ENCODE data around the gene NBPF20.
"Not testable (repeated sequence)": the region's sequence is repeated elsewhere in the genome, so short reads cannot be mapped to it uniquely, and the experiment has no call there.

The NBPF20 gene

GRCh38 chr1:145442340-145442739 is 16.9 kb upstream of the NBPF20 start:
- peak; percentile 18 for DNase-seq (ENCODE audit: low read depth)
- H3K4me3 ChIP-seq (ENCODE audit: low read length), result not testable (repeated sequence)

- peak overlapping the region; percentile 17 for H3K4me3 ChIP-seq (ENCODE audit: low read length)
- DNase-seq (ENCODE audit: low read depth), result not testable (repeated sequence)
Observed at GRCh38 chr1:145431363-145432256, 6.2 kb upstream of the NBPF20 start.

GRCh38 chr1:145430830-145431229 is 5.4 kb upstream of the NBPF20 start:
- H3K4me3 ChIP-seq (ENCODE audit: low read length); DNase-seq (ENCODE audit: low read depth): not testable (repeated sequence)

GRCh38 chr1:145429329-145429728 is 3.9 kb upstream of the NBPF20 start:
- not testable (repeated sequence) for H3K4me3 ChIP-seq (ENCODE audit: low read length); DNase-seq (ENCODE audit: low read depth)

- not testable (repeated sequence) for DNase-seq (ENCODE audit: low read depth)
- peak overlapping the region; percentile 62 for H3K4me3 ChIP-seq (ENCODE audit: low read length)
Observed at GRCh38 chr1:145424612-145425435, 579 bp downstream of the NBPF20 start.

- H3K4me3 ChIP-seq (ENCODE audit: low read length); DNase-seq (ENCODE audit: low read depth): not testable (repeated sequence)
Observed at GRCh38 chr1:145415149-145415548, 10.3 kb downstream of the NBPF20 start.

GRCh38 chr1:145407266-145407665 is 18.1 kb downstream of the NBPF20 start:
- H3K4me3 ChIP-seq (ENCODE audit: low read length); DNase-seq (ENCODE audit: low read depth): not testable (repeated sequence)

- not testable (repeated sequence) for DNase-seq (ENCODE audit: low read depth); H3K4me3 ChIP-seq (ENCODE audit: low read length)
Observed at GRCh38 chr1:145404949-145405348, 20.5 kb downstream of the NBPF20 start.

GRCh38 chr1:145400701-145401100 is 24.7 kb downstream of the NBPF20 start:
- H3K4me3 ChIP-seq (ENCODE audit: low read length), result not testable (repeated sequence)

More at GRCh38 chr1:145400701-145401100, 24.7 kb downstream of the NBPF20 start:
- not testable (repeated sequence) for DNase-seq (ENCODE audit: low read depth)
